ENCODE measurements around the gene CDH23.

DNA sequence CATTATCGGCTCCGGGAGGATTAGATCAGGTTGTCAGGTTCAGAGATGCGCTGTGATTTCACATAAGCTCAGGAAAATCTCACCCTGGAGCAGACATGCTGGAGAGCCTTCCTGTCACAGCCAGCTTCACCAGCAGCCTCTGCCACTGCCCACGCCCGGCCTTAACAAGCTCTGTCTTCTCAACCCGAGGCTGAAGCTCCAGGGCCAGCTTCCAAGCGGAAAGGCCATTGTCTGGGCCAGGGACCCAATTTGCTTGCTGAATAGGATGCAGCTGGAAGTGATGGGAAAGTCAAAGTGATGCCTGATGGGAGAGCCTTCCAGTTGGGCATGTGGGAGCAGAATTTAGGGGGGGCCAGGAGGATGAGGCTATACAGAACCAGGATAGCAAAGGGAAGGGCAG, 286.6 kb downstream of the CDH23 start:
- TF ChIP-seq, protein P1, sequence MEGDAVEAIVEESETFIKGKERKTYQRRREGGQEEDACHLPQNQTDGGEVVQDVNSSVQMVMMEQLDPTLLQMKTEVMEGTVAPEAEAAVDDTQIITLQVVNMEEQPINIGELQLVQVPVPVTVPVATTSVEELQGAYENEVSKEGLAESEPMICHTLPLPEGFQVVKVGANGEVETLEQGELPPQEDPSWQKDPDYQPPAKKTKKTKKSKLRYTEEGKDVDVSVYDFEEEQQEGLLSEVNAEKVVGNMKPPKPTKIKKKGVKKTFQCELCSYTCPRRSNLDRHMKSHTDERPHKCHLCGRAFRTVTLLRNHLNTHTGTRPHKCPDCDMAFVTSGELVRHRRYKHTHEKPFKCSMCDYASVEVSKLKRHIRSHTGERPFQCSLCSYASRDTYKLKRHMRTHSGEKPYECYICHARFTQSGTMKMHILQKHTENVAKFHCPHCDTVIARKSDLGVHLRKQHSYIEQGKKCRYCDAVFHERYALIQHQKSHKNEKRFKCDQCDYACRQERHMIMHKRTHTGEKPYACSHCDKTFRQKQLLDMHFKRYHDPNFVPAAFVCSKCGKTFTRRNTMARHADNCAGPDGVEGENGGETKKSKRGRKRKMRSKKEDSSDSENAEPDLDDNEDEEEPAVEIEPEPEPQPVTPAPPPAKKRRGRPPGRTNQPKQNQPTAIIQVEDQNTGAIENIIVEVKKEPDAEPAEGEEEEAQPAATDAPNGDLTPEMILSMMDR (conservative IDR thresholded peaks at IDR 0.05; ENCODE audit: low read length), result no peak
- no peak for TF ChIP-seq EZH2phosphoT487 (IDR thresholded peaks at IDR 0.05; ENCODE audit: borderline replicate concordance)

Measured in Loucy (cell line).